Gastroesophageal sphincter (tissue), 3 donors: ENCODE results near the gene ACOT7.
"Not testable (repeated sequence)": the region's sequence is repeated elsewhere in the genome, so short reads cannot be mapped to it uniquely, and the experiment has no call there.

ENCODE experiments used
- CTCF ChIP-seq, 4 experiments: fragments of 200-600 bp in 2 of 4; fragments of 450-650 bp in 2 of 4; sonication (generic) in 1 of 4; IDR thresholded peaks; one replicate each; pipeline ENCODE4 v1.5.1; 2017 to 2019; ENCODE audit warnings: antibody characterized with exemption in 4 of 4, mild to moderate bottlenecking in 2 of 4, moderate library complexity in 2 of 4
- EP300 ChIP-seq: sonication (generic); formaldehyde crosslinking; IDR thresholded peaks from one replicate; pipeline ENCODE4 v1.6.1; 2017; ENCODE audit warnings: antibody characterized with exemption, mild to moderate bottlenecking
- POLR2A ChIP-seq, 2 donors: fragments of 450-650 bp; IDR thresholded peaks; one replicate each; pipeline ENCODE4 v1.6.1; 2017; ENCODE audit warnings: antibody characterized with exemption in 2 of 2, mild to moderate bottlenecking in 2 of 2, moderate library complexity in 1 of 2
- POLR2AphosphoS5 ChIP-seq: sonication (generic); formaldehyde crosslinking; IDR thresholded peaks from one replicate; pipeline ENCODE4 v1.6.1; 2017; ENCODE audit warnings: antibody characterized with exemption

- not testable (repeated sequence) for TF ChIP-seq POLR2AphosphoS5; CTCF (IDR thresholded peaks at IDR 0.05); POLR2A (IDR thresholded peaks at IDR 0.05); EP300
Measured at GRCh38 chr1:6436277-6436676, 42.7 kb upstream of the ACOT7 start.
